ENCODE measurements around the gene ILK.

ILK gene

GRCh38 chr11:6647836-6648235, 44.3 kb downstream of the ILK start:
- no peaks in the 10 kb centered on the region for H3K9me3 ChIP-seq (ENCODE audit: low read depth, low read length)
- peak overlapping the region; percentile 96 for H3K27ac ChIP-seq
- H3K36me3 ChIP-seq (ENCODE audit: insufficient read depth, low read length), result peaks cover 22% of the 10 kb centered on the region
- peak overlapping the region; percentile 76 for H3K4me3 ChIP-seq
- no peak overlapping the region for H3K9ac ChIP-seq (ENCODE audit: insufficient read length)
- TF ChIP-seq POLR2AphosphoS5 (IDR thresholded peaks at IDR 0.05; ENCODE audit: borderline replicate concordance, low read depth, low read length), result no peak
- TF ChIP-seq FOXP2 (optimal IDR thresholded peaks at IDR 0.05; ENCODE audit: control extremely low read depth, extremely low read length, insufficient read depth), result no peak
- TF ChIP-seq EZH2 (IDR thresholded peaks at IDR 0.05), result no peak
- DNase-seq (ENCODE audit: low read depth, low spot score), result no peak

- Histone ChIP-seq H3K27ac (peak overlapping the region; percentile 96), H3K9ac (ENCODE audit: insufficient read length) (no peak overlapping the region), H3K9me3 (ENCODE audit: low read depth, low read length) (no peaks in the 10 kb centered on the region), H3K36me3 (ENCODE audit: insufficient read depth, low read length) (peaks cover 22% of the 10 kb centered on the region), H3K4me3 (no peak overlapping the region)
- no peak for TF ChIP-seq FOXP2 (optimal IDR thresholded peaks at IDR 0.05; ENCODE audit: control extremely low read depth, extremely low read length, insufficient read depth)
- no peak for TF ChIP-seq POLR2AphosphoS5 (IDR thresholded peaks at IDR 0.05; ENCODE audit: borderline replicate concordance, low read depth, low read length)
- no peak for TF ChIP-seq EZH2 (IDR thresholded peaks at IDR 0.05)
- DNase-seq (ENCODE audit: low read depth, low spot score), result no peak
Measured at GRCh38 chr11:6648501-6648900, 44.9 kb downstream of the ILK start.

GRCh38 chr11:6650104-6650503, 46.5 kb downstream of the ILK start:
- TF ChIP-seq POLR2AphosphoS5 (IDR thresholded peaks at IDR 0.05; ENCODE audit: borderline replicate concordance, low read depth, low read length), result no peak
- TF ChIP-seq FOXP2 (optimal IDR thresholded peaks at IDR 0.05; ENCODE audit: control extremely low read depth, extremely low read length, insufficient read depth), result no peak
- no peak for TF ChIP-seq EZH2 (IDR thresholded peaks at IDR 0.05)
- no peak for DNase-seq (ENCODE audit: low read depth, low spot score)
- H3K9me3 ChIP-seq (ENCODE audit: low read depth, low read length), result no peaks in the 10 kb centered on the region
- H3K4me3 ChIP-seq, result no peak overlapping the region
- H3K36me3 ChIP-seq (ENCODE audit: insufficient read depth, low read length), result peaks cover 13% of the 10 kb centered on the region
- H3K9ac ChIP-seq (ENCODE audit: insufficient read length), result no peak overlapping the region
- H3K27ac ChIP-seq, result no peak overlapping the region

GRCh38 chr11:6650980-6651379, 47.4 kb downstream of the ILK start:
- H3K36me3 ChIP-seq (ENCODE audit: insufficient read depth, low read length), result peaks cover 10% of the 10 kb centered on the region
- TF ChIP-seq POLR2AphosphoS5 (IDR thresholded peaks at IDR 0.05; ENCODE audit: borderline replicate concordance, low read depth, low read length) (no peak), EZH2 (IDR thresholded peaks at IDR 0.05) (no peak), FOXP2 (optimal IDR thresholded peaks at IDR 0.05; ENCODE audit: control extremely low read depth, extremely low read length, insufficient read depth) (no peak)
- H3K27ac ChIP-seq, result no peak overlapping the region
- H3K9me3 ChIP-seq (ENCODE audit: low read depth, low read length), result no peaks in the 10 kb centered on the region
- no peak overlapping the region for H3K4me3 ChIP-seq
- DNase-seq (ENCODE audit: low read depth, low spot score), result no peak
- no peak overlapping the region for H3K9ac ChIP-seq (ENCODE audit: insufficient read length)

- TF ChIP-seq FOXP2 (optimal IDR thresholded peaks at IDR 0.05; ENCODE audit: control extremely low read depth, extremely low read length, insufficient read depth), result no peak
- no peak for TF ChIP-seq POLR2AphosphoS5 (IDR thresholded peaks at IDR 0.05; ENCODE audit: borderline replicate concordance, low read depth, low read length)
- TF ChIP-seq EZH2 (IDR thresholded peaks at IDR 0.05), result no peak
- Histone ChIP-seq H3K27ac (peak overlapping the region; percentile 65), H3K9me3 (ENCODE audit: low read depth, low read length) (no peaks in the 10 kb centered on the region), H3K9ac (ENCODE audit: insufficient read length) (peak overlapping the region; percentile 26), H3K36me3 (ENCODE audit: insufficient read depth, low read length) (peaks cover 10% of the 10 kb centered on the region), H3K4me3 (peak overlapping the region; percentile 93; the same call in 1 of the 2 replicates)
- DNase-seq (ENCODE audit: low read depth, low spot score), result no peak
Measured at GRCh38 chr11:6652182-6652581, 48.6 kb downstream of the ILK start.

- H3K9ac ChIP-seq (ENCODE audit: insufficient read length), result no peak overlapping the region
- H3K4me3 ChIP-seq, result peak overlapping the region; percentile 93
- no peaks in the 10 kb centered on the region for H3K9me3 ChIP-seq (ENCODE audit: low read depth, low read length)
- peaks cover 10% of the 10 kb centered on the region for H3K36me3 ChIP-seq (ENCODE audit: insufficient read depth, low read length)
- peak overlapping the region; percentile 65; the same call in 1 of the 2 replicates for H3K27ac ChIP-seq
- no peak for DNase-seq (ENCODE audit: low read depth, low spot score)
- TF ChIP-seq EZH2 (IDR thresholded peaks at IDR 0.05) (no peak), FOXP2 (optimal IDR thresholded peaks at IDR 0.05; ENCODE audit: control extremely low read depth, extremely low read length, insufficient read depth) (no peak), POLR2AphosphoS5 (IDR thresholded peaks at IDR 0.05; ENCODE audit: borderline replicate concordance, low read depth, low read length) (no peak)
Measured at GRCh38 chr11:6653097-6653496, 49.5 kb downstream of the ILK start.

GRCh38 chr11:6653656-6654055, 50.1 kb downstream of the ILK start:
- Histone ChIP-seq H3K9ac (ENCODE audit: insufficient read length) (no peak overlapping the region), H3K9me3 (ENCODE audit: low read depth, low read length) (no peaks in the 10 kb centered on the region), H3K27ac (peak overlapping the region; percentile 65; the same call in 1 of the 2 replicates), H3K36me3 (ENCODE audit: insufficient read depth, low read length) (peaks cover 10% of the 10 kb centered on the region), H3K4me3 (peak overlapping the region; percentile 93)
- DNase-seq (ENCODE audit: low read depth, low spot score), result no peak
- no peak for TF ChIP-seq EZH2 (IDR thresholded peaks at IDR 0.05)
- no peak for TF ChIP-seq FOXP2 (optimal IDR thresholded peaks at IDR 0.05; ENCODE audit: control extremely low read depth, extremely low read length, insufficient read depth)

GRCh38 chr11:6654281-6655019, 50.9 kb downstream of the ILK start:
- no peak for TF ChIP-seq FOXP2 (optimal IDR thresholded peaks at IDR 0.05; ENCODE audit: control extremely low read depth, extremely low read length, insufficient read depth)
- no peak for TF ChIP-seq POLR2AphosphoS5 (IDR thresholded peaks at IDR 0.05; ENCODE audit: borderline replicate concordance, low read depth, low read length)
- no peak for TF ChIP-seq EZH2 (IDR thresholded peaks at IDR 0.05)
- no peak for DNase-seq (ENCODE audit: low read depth, low spot score)
- Histone ChIP-seq H3K27ac (no peak overlapping the region; the same call in 1 of the 2 replicates), H3K36me3 (ENCODE audit: insufficient read depth, low read length) (peaks cover 8% of the 10 kb centered on the region; the same call in 1 of the 2 replicates), H3K9ac (ENCODE audit: insufficient read length) (peak overlapping the region; percentile 81), H3K4me3 (peak overlapping the region; percentile 93), H3K9me3 (ENCODE audit: low read depth, low read length) (no peaks in the 10 kb centered on the region)

Data from SK-N-MC (cell line).